AG08396 (cell line): Measurements from ENCODE around the gene NUBP2.

Experiments
- DNase-seq: peaks from one replicate; pipeline ENCODE4 v3.0.0; 2012; ENCODE audit warnings: low spot score, mixed read lengths

NUBP2 gene

GRCh38 chr16:1828645-1829410, 46.1 kb downstream of the NUBP2 start:
- DNase-seq, result no peak

GRCh38 chr16:1830213-1830612, 47.5 kb downstream of the NUBP2 start:
- no peak for DNase-seq

GRCh38 chr16:1831186-1832075, 48.7 kb downstream of the NUBP2 start:
- no peak for DNase-seq

GRCh38 chr16:1832838-1833454, 50.2 kb downstream of the NUBP2 start:
- DNase-seq, result no peak

- no peak for DNase-seq
Measured at GRCh38 chr16:1834096-1834495, 51.3 kb downstream of the NUBP2 start.
